ENCODE results near the gene PEAR1.

Gene PEAR1

DNA sequence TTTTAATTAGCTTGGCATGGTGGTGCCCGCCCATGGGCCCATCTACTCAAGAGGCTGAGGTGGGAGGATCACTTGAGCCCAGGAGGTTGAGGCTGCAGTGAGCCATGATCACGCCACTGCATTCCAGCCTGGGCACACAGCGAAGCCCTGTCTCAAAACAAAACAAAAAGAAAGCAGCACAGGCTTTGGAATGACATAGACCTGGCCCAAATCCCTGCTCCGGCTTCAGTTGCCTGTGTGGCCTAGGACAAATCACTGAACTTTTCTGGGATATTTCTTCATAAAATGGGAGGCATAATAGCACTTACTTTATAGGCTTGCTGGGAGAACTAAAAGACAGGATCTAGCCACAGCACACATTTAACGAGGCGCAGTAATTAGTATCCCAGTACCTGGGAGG lies 2.4 kb downstream of the PEAR1 start:
- Histone ChIP-seq H3K27ac (ENCODE audit: low read depth, low read length) (no peak overlapping the region), H2AFZ (ENCODE audit: low read depth, low read length, severe bottlenecking) (no peak overlapping the region), H4K20me1 (ENCODE audit: low read depth, low read length) (no peaks in the 10 kb centered on the region), H3K79me2 (ENCODE audit: insufficient read depth, low read length) (no peaks in the 10 kb centered on the region), H3K4me2 (ENCODE audit: low read depth, low read length, poor library complexity, severe bottlenecking) (no peak overlapping the region), H3F3A (ENCODE audit: insufficient read depth) (no peaks in the 10 kb centered on the region), H3K9me2 (replicated peaks; ENCODE audit: insufficient read depth, low read length) (no peaks in the 10 kb centered on the region), H3K4me3 (ENCODE audit: insufficient read depth, low read length, poor library complexity, severe bottlenecking) (no peak overlapping the region), H3K9ac (ENCODE audit: low read length) (no peak overlapping the region), H3K9me3 (ENCODE audit: insufficient read depth, low read length) (no peaks in the 10 kb centered on the region), H3K27me3 (ENCODE audit: low read length) (0 out of 2 replicates have a peak, but pooled peaks cover 2% of the 10 kb centered on the region), H3K36me3 (ENCODE audit: low read length) (no peaks in the 10 kb centered on the region)
- TF ChIP-seq, protein P1, sequence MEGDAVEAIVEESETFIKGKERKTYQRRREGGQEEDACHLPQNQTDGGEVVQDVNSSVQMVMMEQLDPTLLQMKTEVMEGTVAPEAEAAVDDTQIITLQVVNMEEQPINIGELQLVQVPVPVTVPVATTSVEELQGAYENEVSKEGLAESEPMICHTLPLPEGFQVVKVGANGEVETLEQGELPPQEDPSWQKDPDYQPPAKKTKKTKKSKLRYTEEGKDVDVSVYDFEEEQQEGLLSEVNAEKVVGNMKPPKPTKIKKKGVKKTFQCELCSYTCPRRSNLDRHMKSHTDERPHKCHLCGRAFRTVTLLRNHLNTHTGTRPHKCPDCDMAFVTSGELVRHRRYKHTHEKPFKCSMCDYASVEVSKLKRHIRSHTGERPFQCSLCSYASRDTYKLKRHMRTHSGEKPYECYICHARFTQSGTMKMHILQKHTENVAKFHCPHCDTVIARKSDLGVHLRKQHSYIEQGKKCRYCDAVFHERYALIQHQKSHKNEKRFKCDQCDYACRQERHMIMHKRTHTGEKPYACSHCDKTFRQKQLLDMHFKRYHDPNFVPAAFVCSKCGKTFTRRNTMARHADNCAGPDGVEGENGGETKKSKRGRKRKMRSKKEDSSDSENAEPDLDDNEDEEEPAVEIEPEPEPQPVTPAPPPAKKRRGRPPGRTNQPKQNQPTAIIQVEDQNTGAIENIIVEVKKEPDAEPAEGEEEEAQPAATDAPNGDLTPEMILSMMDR (IDR thresholded peaks at IDR 0.05; ENCODE audit: insufficient read depth, low read length, poor library complexity, severe bottlenecking) = no peak
- no peak for TF ChIP-seq EZH2phosphoT487 (conservative IDR thresholded peaks at IDR 0.05; ENCODE audit: low read length)

DNA sequence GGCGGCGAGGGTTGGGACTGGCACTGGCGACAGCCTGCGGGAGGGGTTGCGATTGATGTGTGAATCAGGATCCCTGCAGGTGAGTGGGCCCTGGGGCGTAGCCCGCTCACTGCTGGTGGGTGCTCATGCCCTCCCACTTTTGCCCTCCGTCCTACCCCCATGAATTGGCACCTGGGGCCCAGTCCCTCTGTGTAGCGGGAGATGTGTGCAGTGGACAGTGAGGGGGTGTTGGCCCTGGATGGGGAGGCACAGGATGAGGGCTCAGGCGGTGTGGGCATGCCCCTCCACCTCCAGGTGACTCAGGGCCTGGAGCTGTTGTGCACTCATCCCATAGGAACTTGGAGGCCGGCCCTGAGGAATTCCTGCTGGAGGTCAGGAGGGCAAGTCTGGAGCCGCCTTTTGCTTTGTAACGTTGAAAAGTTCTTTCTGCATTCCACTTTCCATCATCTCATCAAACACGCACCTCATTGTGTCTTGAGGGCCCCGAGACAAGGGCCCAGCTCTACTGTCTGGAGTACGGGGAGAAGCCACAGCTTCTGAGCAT lies 3.0 kb downstream of the PEAR1 start:
- Histone ChIP-seq H4K20me1 (ENCODE audit: low read depth, low read length) (no peaks in the 10 kb centered on the region), H3K4me3 (ENCODE audit: insufficient read depth, low read length, poor library complexity, severe bottlenecking) (no peak overlapping the region), H2AFZ (ENCODE audit: low read depth, low read length, severe bottlenecking) (no peak overlapping the region), H3K27me3 (ENCODE audit: low read length) (0 out of 2 replicates have a peak, but pooled peaks cover 2% of the 10 kb centered on the region), H3K9me3 (ENCODE audit: insufficient read depth, low read length) (no peaks in the 10 kb centered on the region), H3K79me2 (ENCODE audit: insufficient read depth, low read length) (no peaks in the 10 kb centered on the region), H3K4me2 (ENCODE audit: low read depth, low read length, poor library complexity, severe bottlenecking) (no peak overlapping the region), H3F3A (ENCODE audit: insufficient read depth) (no peaks in the 10 kb centered on the region), H3K9ac (ENCODE audit: low read length) (no peak overlapping the region), H3K27ac (ENCODE audit: low read depth, low read length) (no peak overlapping the region), H3K36me3 (ENCODE audit: low read length) (no peaks in the 10 kb centered on the region), H3K9me2 (replicated peaks; ENCODE audit: insufficient read depth, low read length) (no peaks in the 10 kb centered on the region)
- no peak for TF ChIP-seq EZH2phosphoT487 (conservative IDR thresholded peaks at IDR 0.05; ENCODE audit: low read length)
- TF ChIP-seq, protein P1 (IDR thresholded peaks at IDR 0.05; ENCODE audit: insufficient read depth, low read length, poor library complexity, severe bottlenecking) = no peak

DNA sequence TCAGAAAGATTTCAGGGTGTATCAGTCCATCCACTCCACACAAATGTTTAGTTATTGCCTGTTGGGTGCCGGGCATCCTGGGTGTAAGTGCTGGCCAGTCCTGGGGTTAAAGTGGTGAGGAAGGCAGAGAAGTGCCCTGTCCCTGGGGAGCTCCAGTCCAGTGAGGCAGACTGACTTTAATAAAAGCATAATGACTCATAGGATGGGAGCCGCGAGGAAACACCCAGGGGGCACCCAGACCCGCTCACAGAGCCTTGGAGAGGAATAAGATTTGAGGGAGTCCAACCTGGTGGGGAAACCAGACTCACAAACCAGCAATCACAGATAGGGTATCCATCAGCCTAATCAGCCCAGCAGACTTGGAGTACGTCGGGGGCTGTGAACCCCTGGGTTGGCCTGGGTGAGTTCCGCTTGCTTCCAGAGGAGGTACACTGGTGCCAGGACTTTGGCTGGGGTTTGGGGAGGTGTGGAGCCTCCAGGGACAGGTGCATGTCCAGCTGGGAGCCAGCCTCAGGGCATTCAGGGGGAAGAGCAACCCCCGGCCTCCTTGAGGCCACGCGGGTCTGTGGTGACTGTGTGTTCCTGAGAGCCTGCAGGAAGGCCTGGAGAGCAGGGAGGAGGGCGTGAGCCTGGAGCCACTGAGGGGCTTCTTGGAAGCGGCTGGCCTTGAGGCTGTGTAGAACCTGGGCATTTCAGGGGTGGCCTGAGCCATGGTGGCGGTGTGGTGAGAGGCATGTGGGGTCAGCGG lies 3.7 kb downstream of the PEAR1 start:
- no peak overlapping the region for H3K27ac ChIP-seq (ENCODE audit: low read depth, low read length)

More for the DNA sequence above, 3.7 kb downstream of the PEAR1 start:
- no peak overlapping the region for H3K4me2 ChIP-seq (ENCODE audit: low read depth, low read length, poor library complexity, severe bottlenecking)
- no peak overlapping the region for H3K4me3 ChIP-seq (ENCODE audit: insufficient read depth, low read length, poor library complexity, severe bottlenecking)
- 0 out of 2 replicates have a peak, but pooled peaks cover 2% of the 10 kb centered on the region for H3K27me3 ChIP-seq (ENCODE audit: low read length)
- no peaks in the 10 kb centered on the region for H3F3A ChIP-seq (ENCODE audit: insufficient read depth)
- TF ChIP-seq, protein P1 (IDR thresholded peaks at IDR 0.05; ENCODE audit: insufficient read depth, low read length, poor library complexity, severe bottlenecking) = no peak
- no peak for TF ChIP-seq EZH2phosphoT487 (conservative IDR thresholded peaks at IDR 0.05; ENCODE audit: low read length)
- no peak overlapping the region for H3K9ac ChIP-seq (ENCODE audit: low read length)
- no peaks in the 10 kb centered on the region for H4K20me1 ChIP-seq (ENCODE audit: low read depth, low read length)
- no peaks in the 10 kb centered on the region for H3K79me2 ChIP-seq (ENCODE audit: insufficient read depth, low read length)
- H3K9me3 ChIP-seq (ENCODE audit: insufficient read depth, low read length) = no peaks in the 10 kb centered on the region
- H3K36me3 ChIP-seq (ENCODE audit: low read length) = no peaks in the 10 kb centered on the region
- no peaks in the 10 kb centered on the region for H3K9me2 ChIP-seq (replicated peaks; ENCODE audit: insufficient read depth, low read length)
- no peak overlapping the region for H2AFZ ChIP-seq (ENCODE audit: low read depth, low read length, severe bottlenecking)

Measured in SU-DHL-6 (cell line).